Pulmonary artery endothelial cell (primary cell): Measurements from ENCODE around the gene ALKBH4. TPM values are rescaled to one million over a fixed set of nuclear protein-coding genes. Genes with fewer than 3 reads are reported as not detected.
"Not testable (repeated sequence)": the region's sequence is repeated elsewhere in the genome, so short reads cannot be mapped to it uniquely, and the experiment has no call there.

Source experiments
- DNase-seq: peaks from one replicate; pipeline ENCODE4 v3.0.0-alpha.2; 2011; ENCODE audit warnings: low read depth, low spot score
- total RNA-seq: library from RNA; depleted of rRNA; stranded (reverse); fragments of >200 nt; gene quantifications from 2 replicates; pipeline ENCODE4 v1.2.3, GENCODE V29; 2014

Gene ALKBH4
- total RNA-seq, 1 donor from 2014 or later = 13.4 TPM

GRCh38 chr7:102429141-102429899 lies 35.3 kb downstream of the ALKBH4 start:
- no peak for DNase-seq

GRCh38 chr7:102427019-102427405 lies 37.7 kb downstream of the ALKBH4 start:
- DNase-seq = no peak

- DNase-seq = no peak
Measured at GRCh38 chr7:102426268-102427018, 38.2 kb downstream of the ALKBH4 start.

GRCh38 chr7:102425639-102426267 lies 38.9 kb downstream of the ALKBH4 start:
- no peak for DNase-seq

GRCh38 chr7:102424787-102425218 lies 39.9 kb downstream of the ALKBH4 start:
- no peak for DNase-seq

- DNase-seq = no peak
Measured at GRCh38 chr7:102424129-102424551, 40.5 kb downstream of the ALKBH4 start.

GRCh38 chr7:102421706-102422240 lies 42.9 kb downstream of the ALKBH4 start:
- DNase-seq = no peak

GRCh38 chr7:102418592-102418991 lies 46.1 kb downstream of the ALKBH4 start:
- DNase-seq = no peak

GRCh38 chr7:102417105-102417504 lies 47.6 kb downstream of the ALKBH4 start:
- DNase-seq = no peak

- DNase-seq = no peak
Measured at GRCh38 chr7:102416406-102416805, 48.3 kb downstream of the ALKBH4 start.

- DNase-seq = no peak
Measured at GRCh38 chr7:102415685-102416225, 48.9 kb downstream of the ALKBH4 start.

- no peak for DNase-seq
Measured at GRCh38 chr7:102413611-102414010, 51.1 kb downstream of the ALKBH4 start.

GRCh38 chr7:102413091-102413490 lies 51.6 kb downstream of the ALKBH4 start:
- DNase-seq = no peak

- no peak for DNase-seq
Measured at GRCh38 chr7:102412548-102412947, 52.1 kb downstream of the ALKBH4 start.

- DNase-seq = no peak
Measured at GRCh38 chr7:102410918-102411317, 53.7 kb downstream of the ALKBH4 start.

- DNase-seq = no peak
Measured at GRCh38 chr7:102410123-102410522, 54.5 kb downstream of the ALKBH4 start.

GRCh38 chr7:102409340-102409739 lies 55.3 kb downstream of the ALKBH4 start:
- DNase-seq = no peak

GRCh38 chr7:102408530-102408929 lies 56.1 kb downstream of the ALKBH4 start:
- not testable (repeated sequence) for DNase-seq

GRCh38 chr7:102407910-102408309 lies 56.8 kb downstream of the ALKBH4 start:
- DNase-seq = no peak
